Keratinocyte (primary cell): Measurements from ENCODE around the gene PFKP.

Experiments used
- EZH2 ChIP-seq: IDR thresholded peaks from one replicate; pipeline ENCODE4 v1.6.1; 2012; ENCODE audit warnings: inconsistent platforms, mild to moderate bottlenecking, low read length, moderate library complexity
- TF ChIP-seq, protein P1 (sequence below), 3 experiments: IDR thresholded peaks in 1 of 3; conservative IDR thresholded peaks in 1 of 3; optimal IDR thresholded peaks in 1 of 3; 2 replicates in 2 of 3; 3 replicates in 1 of 3; pipeline versions ENCODE3 to v1.5.1; 2011; ENCODE audit warnings: low read length in 3 of 3, mild to moderate bottlenecking in 3 of 3, moderate library complexity in 2 of 3, control low read depth in 1 of 3, inconsistent platforms in 1 of 3; ENCODE audit not compliant: insufficient read depth in 2 of 3; ENCODE audit errors: extremely low read depth in 1 of 3

DNA sequence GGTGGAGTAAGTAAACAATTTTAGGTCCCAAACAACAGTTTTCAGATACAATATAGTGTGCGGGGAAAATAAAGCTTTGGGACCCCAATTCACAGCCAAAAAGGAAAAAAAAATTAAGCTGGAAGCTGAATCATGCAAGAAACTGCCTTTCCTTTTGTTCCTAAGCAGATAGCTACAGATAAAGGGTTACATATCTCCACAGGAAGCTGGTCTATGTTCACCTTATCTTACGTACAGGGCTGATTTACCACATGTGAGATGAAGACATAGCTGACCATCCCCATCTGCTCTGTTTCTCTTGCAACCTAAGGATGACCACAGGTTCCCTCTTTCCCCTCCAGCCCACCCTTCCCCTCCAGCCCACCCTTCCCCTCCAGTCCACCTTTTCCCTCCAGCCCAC is 14.2 kb upstream of the PFKP start:
- TF ChIP-seq, protein P1, sequence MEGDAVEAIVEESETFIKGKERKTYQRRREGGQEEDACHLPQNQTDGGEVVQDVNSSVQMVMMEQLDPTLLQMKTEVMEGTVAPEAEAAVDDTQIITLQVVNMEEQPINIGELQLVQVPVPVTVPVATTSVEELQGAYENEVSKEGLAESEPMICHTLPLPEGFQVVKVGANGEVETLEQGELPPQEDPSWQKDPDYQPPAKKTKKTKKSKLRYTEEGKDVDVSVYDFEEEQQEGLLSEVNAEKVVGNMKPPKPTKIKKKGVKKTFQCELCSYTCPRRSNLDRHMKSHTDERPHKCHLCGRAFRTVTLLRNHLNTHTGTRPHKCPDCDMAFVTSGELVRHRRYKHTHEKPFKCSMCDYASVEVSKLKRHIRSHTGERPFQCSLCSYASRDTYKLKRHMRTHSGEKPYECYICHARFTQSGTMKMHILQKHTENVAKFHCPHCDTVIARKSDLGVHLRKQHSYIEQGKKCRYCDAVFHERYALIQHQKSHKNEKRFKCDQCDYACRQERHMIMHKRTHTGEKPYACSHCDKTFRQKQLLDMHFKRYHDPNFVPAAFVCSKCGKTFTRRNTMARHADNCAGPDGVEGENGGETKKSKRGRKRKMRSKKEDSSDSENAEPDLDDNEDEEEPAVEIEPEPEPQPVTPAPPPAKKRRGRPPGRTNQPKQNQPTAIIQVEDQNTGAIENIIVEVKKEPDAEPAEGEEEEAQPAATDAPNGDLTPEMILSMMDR (optimal IDR thresholded peaks at IDR 0.05 in 1 of 3, IDR thresholded peaks at IDR 0.05 in 1 of 3, conservative IDR thresholded peaks at IDR 0.05 in 1 of 3; ENCODE audit: extremely low read depth in 1 of 3, insufficient read depth in 2 of 3, low read length in 3 of 3), result no peak
- TF ChIP-seq EZH2, result no peak
